Adrenal gland (tissue), 12 donors: ENCODE data around the gene WNT10A. TPM values are rescaled to one million over a fixed set of nuclear protein-coding genes. Genes with fewer than 3 reads are reported as not detected.

Source experiments
- DNase-seq, 7 donors: peaks; one replicate each; pipeline ENCODE4 v3.0.0-alpha.2; 2019 to 2020
- H3K27ac ChIP-seq, 5 donors: fragments of 200-600 bp; sonication (generic) in 4 of 5; 1 replicate in 3 of 5; 2 replicates in 2 of 5; pipeline versions ENCODE4 v1.5.1 to v1.8.0; 2016 to 2020; ENCODE audit warnings: mild to moderate bottlenecking in 1 of 5
- H3K27me3 ChIP-seq: fragments of 200-600 bp; 2 replicates; pipeline ENCODE4 v1.8.0; 2021
- H3K36me3 ChIP-seq, 2 donors: fragments of 200-600 bp; replicated peaks in 1 of 2; 1 replicate in 1 of 2; 2 replicates in 1 of 2; pipeline versions ENCODE4 v1.5.1 to v1.8.0; 2018 to 2022
- H3K4me1 ChIP-seq, 2 donors: fragments of 200-600 bp; replicated peaks in 1 of 2; 1 replicate in 1 of 2; 2 replicates in 1 of 2; pipeline versions ENCODE4 v1.5.1 to v1.8.0; 2018 to 2021
- H3K4me3 ChIP-seq, 4 donors: fragments of 200-600 bp; sonication (generic) in 3 of 4; one replicate each; pipeline ENCODE4 v1.5.1; 2016 to 2018
- H3K9me3 ChIP-seq, 3 donors: fragments of 200-600 bp; sonication (generic) in 1 of 3; replicated peaks in 1 of 3; 1 replicate in 2 of 3; 2 replicates in 1 of 3; pipeline versions ENCODE4 v1.5.1 to v1.8.0; 2016 to 2021
- CTCF ChIP-seq, 6 experiments: fragments of 450-650 bp in 4 of 6; fragments of 200-600 bp in 2 of 6; sonication (generic) in 1 of 6; IDR thresholded peaks; 1 replicate in 5 of 6; 2 replicates in 1 of 6; pipeline versions ENCODE4 v1.5.1 to v1.8.0; 2016 to 2021; ENCODE audit warnings: antibody characterized with exemption in 6 of 6, mild to moderate bottlenecking in 2 of 6, moderate library complexity in 1 of 6
- POLR2A ChIP-seq, 2 donors: fragments of 450-650 bp; IDR thresholded peaks; one replicate each; pipeline ENCODE4 v1.6.1; 2017; ENCODE audit warnings: antibody characterized with exemption in 2 of 2, mild to moderate bottlenecking in 2 of 2, moderate library complexity in 1 of 2
- WGBS, 4 donors: extraction: QIAGEN DNeasy Blood & Tissue Kit in 2 of 4; methylation state at CpG; one replicate each; pipeline versions ENCODE4 v1.1.5 to v1.1.7; 2013 to 2017; 5-methylcytosine and 5-hydroxymethylcytosine counted together
- intact Hi-C, 2 donors: fragments of 100-400 bp; cut with DNase I; formaldehyde crosslinking; loops; one replicate each; pipeline versions ENCODE4 v1.14.1 to v1.15.0; 2022 to 2023
- polyA plus RNA-seq, 3 donors: library from polyadenylated mRNA; stranded (reverse); fragments of 200-250 nt in 2 of 3; fragments of 350-450 nt in 1 of 3; fragmentation: Illumina TruSeq in 1 of 3; extraction: RNeasy Lipid Tissue Mini Kit (QIAGEN cat#74804) in 1 of 3; gene quantifications; one replicate each; pipeline ENCODE4 v1.2.3, GENCODE V29; 2013 to 2014
- total RNA-seq, 9 donors: library from RNA; depleted of rRNA in 4 of 9; stranded (reverse); fragments of >200 nt in 4 of 9; fragments of 120-200 nt in 1 of 9; fragmentation: NEBNext Ultra II Directional in 1 of 9; extraction: Animal tissue kit (Norgen Biotek cat#: 25700) in 1 of 9; gene quantifications; one replicate each; pipeline versions ENCODE4 v1.1.0 to v1.2.4, GENCODE V29; 2013 to 2023
- donor health status: healthy with polysubstance abuse.
- donor health status: Bipolar disorder and iron deficiency.
- donor health status: DM: yes; HTN: yes; CAD: no.
- donor health status: DM: no; HTN: no; CAD: no.
- donor health status: DM: no; HTN: no; CAD: no.
- donor health status: DM: yes; HTN: yes; CAD: no.

The WNT10A gene
- total and polyA plus RNA-seq, 12 donors, result 0.07 to 0.43 (median 0.19) TPM; not detected in 8

- intact Hi-C loops, result loop anchor here in 1 of 2 donors (5.0 kb wide), 1 partner anchor 46 kb away; no protein-coding TSS in a partner anchor
- H3K27me3 ChIP-seq, result peaks cover 74% of the 10 kb centered on the region
Observed at GRCh38 chr2:218898109-218898878, 17.6 kb downstream of the WNT10A start.

GRCh38 chr2:218899147-218899546, 18.5 kb downstream of the WNT10A start:
- H3K27me3 ChIP-seq, result peaks cover 73% of the 10 kb centered on the region
- 26 to 34% (median 30%) methylated on average over 12 of the region's 12 CpGs for WGBS, 4 donors
- TF ChIP-seq CTCF (IDR thresholded peaks at IDR 0.05), result no peak
- no peak for TF ChIP-seq POLR2A (IDR thresholded peaks at IDR 0.05)
- H3K27ac ChIP-seq, result no peak overlapping the region
- no peaks in the 10 kb centered on the region for H3K9me3 ChIP-seq
- peak in 1 of 7 donors; percentile 30 for DNase-seq
- peaks cover 0 to 13% of the 10 kb centered on the region in 2 donors for H3K4me1 ChIP-seq
- intact Hi-C loops, result loop anchor here in 1 of 2 donors (5.0 kb wide), 1 partner anchor 47 kb away; no protein-coding TSS in a partner anchor
- no peak overlapping the region for H3K4me3 ChIP-seq
- H3K36me3 ChIP-seq, result no peaks in the 10 kb centered on the region

More at GRCh38 chr2:218898109-218898878, 17.6 kb downstream of the WNT10A start:
- no peak overlapping the region for H3K27ac ChIP-seq
- 3 to 8% (median 5%) methylated on average over 24 to 52 of the region's 52 CpGs for WGBS, 4 donors
- peak; percentile 39 to 77 (median 65) for DNase-seq
- H3K36me3 ChIP-seq, result no peaks in the 10 kb centered on the region
- TF ChIP-seq CTCF (IDR thresholded peaks at IDR 0.05) (peak; percentile 83 to 98 (median 94)), POLR2A (IDR thresholded peaks at IDR 0.05) (no peak)
- H3K4me3 ChIP-seq, result no peak overlapping the region
- H3K9me3 ChIP-seq, result no peaks in the 10 kb centered on the region
- H3K4me1 ChIP-seq, result peaks cover 0 to 14% of the 10 kb centered on the region in 2 donors

- no peak overlapping the region for H3K27ac ChIP-seq
- no peak for TF ChIP-seq POLR2A (IDR thresholded peaks at IDR 0.05)
- intact Hi-C loops, result no loop called here
- no peaks in the 10 kb centered on the region for H3K9me3 ChIP-seq
- no peaks in the 10 kb centered on the region for H3K36me3 ChIP-seq
- WGBS, 4 donors, result 84 to 86% (median 85%) methylated on average over 4 of the region's 4 CpGs
- H3K27me3 ChIP-seq, result peaks cover 50% of the 10 kb centered on the region
- H3K4me3 ChIP-seq, result no peak overlapping the region
- no peak for DNase-seq
- peaks cover 0 to 6% of the 10 kb centered on the region in 2 donors for H3K4me1 ChIP-seq
Observed at GRCh38 chr2:218902427-218902826, 21.8 kb downstream of the WNT10A start.

GRCh38 chr2:218904176-218904575, 23.5 kb downstream of the WNT10A start:
- peaks cover 34% of the 10 kb centered on the region for H3K27me3 ChIP-seq
- intact Hi-C loops, result no loop called here
- peaks cover 1 to 2% of the 10 kb centered on the region in 2 donors for H3K4me1 ChIP-seq
- DNase-seq, result no peak
- WGBS, 4 donors, result 15 to 22% (median 19%) methylated on average over 2 of the region's 2 CpGs
- H3K9me3 ChIP-seq, result no peaks in the 10 kb centered on the region
- H3K4me3 ChIP-seq, result no peak overlapping the region
- TF ChIP-seq CTCF (IDR thresholded peaks at IDR 0.05) (no peak), POLR2A (IDR thresholded peaks at IDR 0.05) (no peak)
- no peaks in the 10 kb centered on the region for H3K36me3 ChIP-seq
- H3K27ac ChIP-seq, result no peak overlapping the region
